Mesodermal cell (in vitro differentiated cells): ENCODE measurements around the gene NUDT17.
A peak's percentile ranks its signal among the peaks of the same experiment; 100 is the strongest.

Source experiments
- H3K27ac ChIP-seq: 2 replicates; pipeline ENCODE4 v1.7.0; 2013; ENCODE audit warnings: mild to moderate bottlenecking, low read depth, low read length, moderate library complexity; ENCODE audit not compliant: severe bottlenecking
- H3K36me3 ChIP-seq: 2 replicates; pipeline ENCODE4 v1.7.1; 2013; ENCODE audit warnings: mild to moderate bottlenecking, low read length, moderate library complexity; ENCODE audit not compliant: control insufficient read depth, insufficient read depth
- H3K4me1 ChIP-seq: one replicate; pipeline ENCODE4 v1.7.1; 2013; ENCODE audit warnings: mild to moderate bottlenecking, low read length; ENCODE audit not compliant: insufficient read depth, control insufficient read depth, poor library complexity, severe bottlenecking
- H3K4me3 ChIP-seq: 2 replicates; pipeline ENCODE4 v1.7.0; 2013; ENCODE audit warnings: low read length, control low read depth, mild to moderate bottlenecking; ENCODE audit not compliant: insufficient read depth, poor library complexity, severe bottlenecking; ENCODE audit errors: extremely low read depth
- H3K9me3 ChIP-seq: 2 replicates; pipeline ENCODE4 v1.7.1; 2013; ENCODE audit warnings: mild to moderate bottlenecking, low read length, moderate library complexity; ENCODE audit not compliant: control insufficient read depth
- WGBS, 2 experiments: methylation state at CpG; one replicate each; pipeline ENCODE4 v1.1.5; 2013; ENCODE audit warnings: missing lambda C conversion rate in 2 of 2; ENCODE audit not compliant: insufficient coverage in 2 of 2; 5-methylcytosine and 5-hydroxymethylcytosine counted together

NUDT17 gene

GRCh38 chr1:145874646-145875045 is 29.2 kb downstream of the NUDT17 start:
- Histone ChIP-seq H3K4me3 (no peak overlapping the region), H3K9me3 (no peaks in the 10 kb centered on the region), H3K27ac (no peak overlapping the region), H3K4me1 (peaks cover 10% of the 10 kb centered on the region), H3K36me3 (no peaks in the 10 kb centered on the region)
- WGBS, 2 experiments, result 94 to 97% methylated on average over 11 to 12 of the region's 12 CpGs

DNA sequence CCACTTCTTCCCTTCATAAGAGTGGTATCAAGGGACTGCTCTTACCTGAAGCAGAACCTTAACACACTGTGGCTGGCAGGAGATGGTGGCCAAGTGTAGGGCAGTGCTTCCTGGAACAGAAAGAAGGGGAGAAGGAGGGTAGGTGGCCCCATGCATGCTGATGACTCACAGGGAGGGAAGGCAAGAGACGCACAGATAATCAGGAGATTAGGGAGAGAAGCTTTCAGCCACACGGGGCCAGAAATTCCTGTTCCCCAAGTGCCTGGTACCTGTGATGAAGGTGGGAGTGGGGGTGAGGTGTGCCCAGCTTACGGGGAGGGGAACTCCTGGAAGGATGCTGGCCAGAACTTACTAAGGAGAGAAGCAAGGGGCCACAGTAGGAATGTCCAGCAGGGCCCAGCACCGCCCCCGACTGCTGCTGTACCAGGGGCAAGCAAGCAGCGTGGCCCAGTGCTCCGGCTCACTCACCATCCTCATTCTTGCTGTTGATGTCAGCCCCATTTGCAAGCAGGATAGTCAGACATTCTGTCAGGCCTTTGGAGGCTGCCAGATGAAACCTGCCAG is 32.6 kb downstream of the NUDT17 start:
- H3K27ac ChIP-seq, result no peak overlapping the region
- WGBS, 2 experiments, result 75 to 89% methylated on average over 5 to 7 of the region's 7 CpGs
- H3K9me3 ChIP-seq, result no peaks in the 10 kb centered on the region
- peaks cover 10% of the 10 kb centered on the region for H3K4me1 ChIP-seq
- no peaks in the 10 kb centered on the region for H3K36me3 ChIP-seq
- no peak overlapping the region for H3K4me3 ChIP-seq

- WGBS, 2 experiments, result 88 to 100% methylated on average over 1 of the region's 2 CpGs
- Histone ChIP-seq H3K36me3 (no peaks in the 10 kb centered on the region), H3K4me3 (no peak overlapping the region), H3K9me3 (no peaks in the 10 kb centered on the region), H3K27ac (no peak overlapping the region), H3K4me1 (peaks cover 10% of the 10 kb centered on the region)
These were observed 33.3 kb downstream of the NUDT17 start for GRCh38 chr1:145878724-145879123.

GRCh38 chr1:145879775-145880174 is 34.3 kb downstream of the NUDT17 start:
- H3K4me3 ChIP-seq, result no peak overlapping the region
- H3K9me3 ChIP-seq, result no peaks in the 10 kb centered on the region
- H3K36me3 ChIP-seq, result no peaks in the 10 kb centered on the region
- 40% methylated on average over 1 of the region's 5 CpGs; no CpG with 5 or more reads in 1 of the 2 experiments for WGBS, 2 experiments
- peaks cover 17% of the 10 kb centered on the region for H3K4me1 ChIP-seq
- no peak overlapping the region for H3K27ac ChIP-seq

DNA sequence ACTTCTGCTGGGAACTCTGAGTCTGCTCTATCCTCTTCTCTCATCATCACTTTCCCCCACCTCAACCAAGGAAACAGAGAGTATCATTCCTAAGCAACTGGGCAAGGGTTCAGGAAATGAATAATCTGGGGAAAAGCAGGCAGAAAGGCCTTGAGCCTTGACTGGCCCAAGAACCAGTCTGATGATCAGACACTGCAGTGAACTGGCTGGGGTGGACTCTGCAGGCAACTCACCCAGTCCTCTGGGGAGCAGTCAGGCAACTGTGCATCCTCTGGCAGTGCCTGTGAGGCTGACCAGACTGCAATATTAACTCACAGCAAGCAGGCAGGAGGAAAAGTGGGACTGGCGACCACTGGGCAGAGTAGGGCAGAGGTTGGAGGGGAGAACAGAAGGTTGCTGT is 39.2 kb downstream of the NUDT17 start:
- H3K4me1 ChIP-seq, result peaks cover 8% of the 10 kb centered on the region
- 80 to 94% methylated on average over 1 of the region's 1 CpG for WGBS, 2 experiments
- H3K9me3 ChIP-seq, result no peaks in the 10 kb centered on the region
- H3K36me3 ChIP-seq, result no peaks in the 10 kb centered on the region
- H3K4me3 ChIP-seq, result no peak overlapping the region
- H3K27ac ChIP-seq, result no peak overlapping the region

- Histone ChIP-seq H3K4me1 (peaks cover 12% of the 10 kb centered on the region), H3K4me3 (peak within 1 kb of the TSS; percentile 55), H3K36me3 (no peaks in the 10 kb centered on the region), H3K9me3 (no peaks in the 10 kb centered on the region), H3K27ac (no peak within 1 kb of the TSS)
- 1% methylated on average over 17 to 30 of the region's 36 CpGs for WGBS, 2 experiments
These were observed 40.4 kb downstream of the NUDT17 start, which contains the start of gene ANKRD35 for GRCh38 chr1:145885738-145886287. TSS of gene ANKRD35 (minus strand) at chr1:145885866. CDS start at chr1:145885758, 108 bp downstream.

DNA sequence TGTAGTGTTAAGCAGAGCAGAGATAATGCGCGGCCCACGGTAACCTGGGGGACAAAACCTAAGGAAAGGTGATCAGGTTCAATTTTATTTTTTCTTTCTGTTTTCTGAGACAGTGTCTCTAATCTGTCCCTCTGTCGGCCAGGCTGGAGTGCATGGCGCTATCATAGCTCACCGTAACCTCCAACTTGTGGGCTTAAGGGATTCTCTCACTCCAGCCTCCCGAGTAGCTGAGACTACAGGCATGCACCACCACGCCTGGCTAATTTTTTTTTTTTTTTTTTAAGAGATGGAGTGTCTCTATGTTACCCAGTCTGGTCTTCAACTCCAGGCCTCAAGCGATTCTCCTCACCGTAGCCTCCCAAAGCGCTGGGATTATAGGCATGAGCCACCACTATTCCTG is 41.0 kb downstream of the NUDT17 start:
- no peaks in the 10 kb centered on the region for H3K36me3 ChIP-seq
- H3K4me1 ChIP-seq, result peaks cover 18% of the 10 kb centered on the region
- no peak overlapping the region for H3K27ac ChIP-seq
- H3K4me3 ChIP-seq, result peak overlapping the region; percentile 55
- H3K9me3 ChIP-seq, result no peaks in the 10 kb centered on the region
- WGBS, 2 experiments, result 60 to 78% methylated on average over 6 to 9 of the region's 11 CpGs

GRCh38 chr1:145886816-145887215 is 41.4 kb downstream of the NUDT17 start:
- H3K4me3 ChIP-seq, result no peak overlapping the region
- 53 to 63% methylated on average over 4 to 5 of the region's 8 CpGs for WGBS, 2 experiments

GRCh38 chr1:145887631-145888030 is 42.2 kb downstream of the NUDT17 start:
- H3K4me1 ChIP-seq, result peaks cover 27% of the 10 kb centered on the region
- H3K4me3 ChIP-seq, result no peak overlapping the region
- no peaks in the 10 kb centered on the region for H3K9me3 ChIP-seq
- 83 to 86% methylated on average over 3 to 4 of the region's 5 CpGs for WGBS, 2 experiments
- H3K36me3 ChIP-seq, result no peaks in the 10 kb centered on the region
- H3K27ac ChIP-seq, result no peak overlapping the region

More at GRCh38 chr1:145886816-145887215, 41.4 kb downstream of the NUDT17 start:
- no peak overlapping the region for H3K27ac ChIP-seq
- H3K9me3 ChIP-seq, result no peaks in the 10 kb centered on the region
- no peaks in the 10 kb centered on the region for H3K36me3 ChIP-seq
- peaks cover 22% of the 10 kb centered on the region for H3K4me1 ChIP-seq

GRCh38 chr1:145889722-145890121 is 44.3 kb downstream of the NUDT17 start:
- 89 to 98% methylated on average over 3 of the region's 3 CpGs for WGBS, 2 experiments

DNA sequence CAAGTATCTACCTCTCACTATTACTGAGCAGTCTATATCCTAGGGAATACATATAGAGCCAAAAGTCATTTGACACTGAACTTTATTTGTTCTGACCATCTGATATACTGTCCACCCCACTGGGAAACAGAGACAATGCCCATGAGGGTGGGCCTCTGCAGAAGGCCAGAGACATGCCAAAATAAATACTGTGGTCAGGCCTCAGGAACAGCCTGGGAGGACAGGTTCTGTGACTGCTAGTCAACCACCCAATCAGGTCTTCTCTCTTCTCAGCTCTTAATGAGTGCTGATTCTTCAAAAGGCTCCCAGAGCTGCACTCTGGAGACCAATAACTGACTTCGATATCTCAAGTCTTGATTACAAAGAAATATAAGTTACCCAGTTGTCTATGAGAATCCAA is 45.7 kb downstream of the NUDT17 start:
- Histone ChIP-seq H3K27ac (peak overlapping the region; percentile 90), H3K4me1 (peaks cover 25% of the 10 kb centered on the region), H3K9me3 (no peaks in the 10 kb centered on the region), H3K4me3 (no peak overlapping the region), H3K36me3 (no peaks in the 10 kb centered on the region)
- no CpG with 5 or more reads among the region's 1 CpG for WGBS, 2 experiments

More at GRCh38 chr1:145889722-145890121, 44.3 kb downstream of the NUDT17 start:
- H3K4me3 ChIP-seq, result no peak overlapping the region
- H3K27ac ChIP-seq, result no peak overlapping the region
- H3K4me1 ChIP-seq, result peaks cover 26% of the 10 kb centered on the region
- no peaks in the 10 kb centered on the region for H3K36me3 ChIP-seq
- H3K9me3 ChIP-seq, result no peaks in the 10 kb centered on the region
